A549 (cell line): Measurements from ENCODE around the gene GPT2. TPM values are rescaled to one million over a fixed set of nuclear protein-coding genes. Genes with fewer than 3 reads are reported as not detected.

ENCODE experiments used
- ATAC-seq, 2 experiments: fragments of 200-7000 bp in 1 of 2; fragments of >200 bp in 1 of 2; cut with Nextera tagmentation in 1 of 2; cut with Tn5 transposase in 1 of 2; 3 replicates each; pipeline versions ENCODE4 v1.8.0 to v1.9.1; 2018 to 2020; ENCODE audit warnings: mild to moderate bottlenecking in 1 of 2, moderate library complexity in 1 of 2
- CTCF ChIA-PET: fragments of 300-600 bp; sonication (Branson Sonifier 250); formaldehyde crosslinking; extraction: SDS; loops from one replicate; lab custom pipeline; 2021; ENCODE audit warnings: antibody characterized with exemption, inconsistent platforms; lab: Yijun Ruan, JAX
- POLR2A ChIA-PET: fragments of 350-600 bp; formaldehyde crosslinking; extraction: SDS; loops from one replicate; lab custom pipeline; 2021; ENCODE audit warnings: antibody characterized with exemption, inconsistent platforms; lab: Yijun Ruan, JAX
- DNase-seq, 2 experiments: peaks; one replicate each; pipeline versions ENCODE4 v3.0.0 to v3.0.0-alpha.2; 2011 to 2016; ENCODE audit warnings: low read depth in 1 of 2, low spot score in 1 of 2
- FAIRE-seq: peaks from 2 replicates; lab custom pipeline; 2011; peaks lifted over from hg19 to GRCh38; lab: Jason Lieb, UNC
- H3K27ac ChIP-seq, 2 experiments: fragments of >200 bp; sonication (Bioruptor Twin); formaldehyde crosslinking; 3 replicates each; pipeline ENCODE4 v1.5.1; 2016 to 2017
- H3K4me1 ChIP-seq: fragments of >200 bp; sonication (Bioruptor Twin); formaldehyde crosslinking; 3 replicates; pipeline ENCODE4 v1.6.1; 2016
- H3K4me2 ChIP-seq: fragments of >200 bp; sonication (Bioruptor Twin); formaldehyde crosslinking; 3 replicates; pipeline ENCODE4 v1.6.1; 2016
- H3K4me3 ChIP-seq: fragments of >200 bp; sonication (Bioruptor Twin); formaldehyde crosslinking; 3 replicates; pipeline ENCODE4 v1.5.1; 2016
- H3K9me3 ChIP-seq: fragments of >200 bp; sonication (Bioruptor Twin); formaldehyde crosslinking; 3 replicates; pipeline ENCODE4 v1.6.1; 2016
- CBX8 ChIP-seq: fragments of 200-600 bp; sonication (generic); IDR thresholded peaks from 2 replicates; pipeline ENCODE4 v1.6.1; 2016
- CEBPB ChIP-seq, 2 experiments: fragments of >200 bp in 1 of 2; sonication (Bioruptor Twin) in 1 of 2; formaldehyde crosslinking in 1 of 2; IDR thresholded peaks; 2 replicates each; pipeline ENCODE4 v1.6.1; 2012 to 2016
- CHD2 ChIP-seq: fragments of 150-350 bp; IDR thresholded peaks from 2 replicates; pipeline ENCODE4 v1.6.1; 2014; ENCODE audit warnings: low read length; ENCODE audit not compliant: partially characterized antibody
- CHD4 ChIP-seq: fragments of 200-600 bp; sonication (generic); IDR thresholded peaks from 2 replicates; pipeline ENCODE4 v1.6.1; 2016; ENCODE audit warnings: antibody characterized with exemption, mild to moderate bottlenecking, borderline replicate concordance
- EHF ChIP-seq: fragments of 250-450 bp; sonication (Bioruptor Pico); IDR thresholded peaks from 2 replicates; pipeline ENCODE4 v1.5.0; 2020; ENCODE audit warnings: mild to moderate bottlenecking
- ELK1 ChIP-seq: fragments of 150-350 bp; IDR thresholded peaks from 2 replicates; pipeline ENCODE4 v1.6.1; 2014; ENCODE audit warnings: low read depth, mild to moderate bottlenecking, low read length
- ESRRA ChIP-seq: fragments of 150-350 bp; IDR thresholded peaks from 2 replicates; pipeline ENCODE4 v1.6.1; 2014; ENCODE audit warnings: mild to moderate bottlenecking, low read length, borderline replicate concordance
- FOSL2 ChIP-seq, 2 experiments: fragments of 450-650 bp in 1 of 2; fragments of >200 bp in 1 of 2; sonication (Bioruptor Twin) in 1 of 2; formaldehyde crosslinking; IDR thresholded peaks; 2 replicates each; pipeline versions ENCODE4 v1.5.0 to v1.6.1; 2016 to 2020; ENCODE audit warnings: mild to moderate bottlenecking in 1 of 2, moderate library complexity in 1 of 2
- GATA3 ChIP-seq: IDR thresholded peaks from 2 replicates; pipeline ENCODE4 v1.6.1; 2012; ENCODE audit warnings: borderline replicate concordance
- HES2 ChIP-seq: fragments of >200 bp; sonication (Bioruptor Twin); formaldehyde crosslinking; IDR thresholded peaks from 2 replicates; pipeline ENCODE4 v1.6.1; 2016
- HEYL ChIP-seq: fragments of 250-450 bp; sonication (Bioruptor Pico); IDR thresholded peaks from 2 replicates; pipeline ENCODE4 v1.8.0; 2021; ENCODE audit warnings: mild to moderate bottlenecking, moderate library complexity
- HMGXB4 ChIP-seq: fragments of 250-450 bp; sonication (Bioruptor Pico); IDR thresholded peaks from 2 replicates; pipeline ENCODE4 v1.5.0; 2021; ENCODE audit warnings: mild to moderate bottlenecking, moderate library complexity, borderline replicate concordance
- HOXB5 ChIP-seq: fragments of 250-450 bp; sonication (Bioruptor Pico); IDR thresholded peaks from 2 replicates; pipeline ENCODE4 v1.5.0; 2020; ENCODE audit warnings: mild to moderate bottlenecking, moderate library complexity
- JUNB ChIP-seq: fragments of >200 bp; sonication (Bioruptor Twin); formaldehyde crosslinking; IDR thresholded peaks from 2 replicates; pipeline ENCODE4 v1.6.1; 2016
- KDM1A ChIP-seq: fragments of 200-600 bp; sonication (generic); IDR thresholded peaks from 2 replicates; pipeline ENCODE4 v1.6.1; 2016; ENCODE audit warnings: low read depth, mild to moderate bottlenecking
- MAFK ChIP-seq: fragments of 450-650 bp; IDR thresholded peaks from 2 replicates; pipeline ENCODE4 v1.6.1; 2014; ENCODE audit not compliant: partially characterized antibody
- MAX ChIP-seq: IDR thresholded peaks from 2 replicates; pipeline ENCODE4 v1.6.1; 2012
- MAZ ChIP-seq: fragments of 150-350 bp; IDR thresholded peaks from 2 replicates; pipeline ENCODE4 v1.6.1; 2014; ENCODE audit warnings: antibody characterized with exemption, low read depth, low read length, borderline replicate concordance
- NFE2L2 ChIP-seq: fragments of 150-350 bp; conservative IDR thresholded peaks from 2 replicates; pipeline ENCODE4 v1.6.1; 2014; ENCODE audit warnings: low read length
- NR3C1 ChIP-seq: fragments of >200 bp; sonication (Bioruptor Twin); formaldehyde crosslinking; IDR thresholded peaks from 3 replicates; pipeline ENCODE4 v1.6.1; 2017
- POLR2AphosphoS2 ChIP-seq: conservative IDR thresholded peaks from 2 replicates; pipeline ENCODE4 v1.6.1; 2012; ENCODE audit warnings: low read length, improper control_type of control experiment, inconsistent platforms
- RCOR1 ChIP-seq: fragments of 150-350 bp; IDR thresholded peaks from 2 replicates; pipeline ENCODE4 v1.6.1; 2014; ENCODE audit warnings: antibody characterized with exemption, low read length, low read depth
- REST ChIP-seq: fragments of 200-600 bp; sonication (generic); IDR thresholded peaks from 2 replicates; pipeline ENCODE4 v1.6.1; 2016; ENCODE audit warnings: antibody characterized with exemption, mild to moderate bottlenecking, moderate library complexity
- RFX5 ChIP-seq: fragments of 450-650 bp; IDR thresholded peaks from 2 replicates; pipeline ENCODE4 v1.7.1; 2014; ENCODE audit warnings: antibody characterized with exemption, mild to moderate bottlenecking, moderate library complexity
- SMC3 ChIP-seq: fragments of >200 bp; sonication (Bioruptor Twin); formaldehyde crosslinking; IDR thresholded peaks from 3 replicates; pipeline ENCODE4 v1.6.1; 2018; ENCODE audit warnings: inconsistent platforms
- SREBF2 ChIP-seq: fragments of 450-650 bp; IDR thresholded peaks from 2 replicates; pipeline ENCODE4 v1.6.1; 2014; ENCODE audit warnings: mild to moderate bottlenecking, moderate library complexity
- USF2 ChIP-seq: fragments of 450-650 bp; IDR thresholded peaks from 2 replicates; pipeline ENCODE4 v1.6.1; 2014; ENCODE audit warnings: antibody characterized with exemption
- ZSCAN20 ChIP-seq: fragments of 250-450 bp; sonication (Bioruptor Pico); IDR thresholded peaks from 2 replicates; pipeline ENCODE4 v1.8.0; 2022; ENCODE audit warnings: mild to moderate bottlenecking, moderate library complexity
- WGBS: methylation state at CpG from one replicate; pipeline ENCODE4 v1.1.6; 2017; ENCODE audit errors: missing lambda C conversion rate; 5-methylcytosine and 5-hydroxymethylcytosine counted together
- polyA plus RNA-seq, 4 experiments: library from polyadenylated mRNA; depleted of rRNA in 3 of 4; stranded (reverse); fragments of >200 nt; fragmentation: RNase III in 1 of 4; extraction: RNeasy Plus Mini Kit Qiagen cat#74134 plus additional on column Dnase treatment in 1 of 4; gene quantifications; 2 replicates in 3 of 4; 3 replicates in 1 of 4; pipeline ENCODE4 v1.2.3, GENCODE V29; 2011 to 2017

GPT2 gene
- polyA plus RNA-seq, 2 of the 4 experiments (the other 2 are of a cell fraction), result 8.9 to 15.3 TPM

GRCh38 chr16:46920402-46921068 is 36.4 kb downstream of the GPT2 start:
- FAIRE-seq (no peak), DNase-seq (no peak), ATAC-seq (no peak)
- ChIA-PET CTCF (interaction anchor here (1.2 to 6.8 kb wide), 7 partner anchors 8 to 69 kb away, joined by 3 to 73 read pairs (median 13); partner anchors contain the start of gene GPT2), POLR2A (no interaction called here)
- H3K4me1 ChIP-seq, result no peaks in the 10 kb centered on the region
- WGBS, result 72% methylated on average over 9 of the region's 9 CpGs
- no peaks in the 10 kb centered on the region for H3K9me3 ChIP-seq
- H3K4me3 ChIP-seq, result no peak overlapping the region
- no peak overlapping the region for H3K27ac ChIP-seq
- H3K4me2 ChIP-seq, result no peak overlapping the region
- TF ChIP-seq MAX, result no peak
- TF ChIP-seq CHD2, result no peak
- TF ChIP-seq RCOR1, result no peak
- TF ChIP-seq ESRRA, result no peak
- no peak for TF ChIP-seq HEYL (CRISPR knock-in tag)
- no peak for TF ChIP-seq CBX8
- TF ChIP-seq EHF (CRISPR knock-in tag), result no peak
- no peak for TF ChIP-seq CEBPB (IDR thresholded peaks at IDR 0.05)
- no peak for TF ChIP-seq HMGXB4
- no peak for TF ChIP-seq NFE2L2
- no peak for TF ChIP-seq JUNB
- TF ChIP-seq CHD4, result no peak
- no peak for TF ChIP-seq HOXB5 (CRISPR knock-in tag)
- TF ChIP-seq POLR2AphosphoS2, result no peak
- no peak for TF ChIP-seq KDM1A
- TF ChIP-seq MAZ, result no peak
- no peak for TF ChIP-seq GATA3
- TF ChIP-seq ELK1, result no peak
- no peak for TF ChIP-seq ZSCAN20 (CRISPR knock-in tag)

GRCh38 chr16:46922239-46922638 is 38.1 kb downstream of the GPT2 start:
- ChIA-PET CTCF (interaction anchor here (0.8 to 6.8 kb wide), 3 partner anchors 6 to 68 kb away, joined by 3 to 73 read pairs (median 38); no protein-coding TSS in a partner anchor), POLR2A (no interaction called here)
- Histone ChIP-seq H3K4me2 (no peak overlapping the region), H3K4me3 (no peak overlapping the region), H3K9me3 (no peaks in the 10 kb centered on the region), H3K27ac (no peak overlapping the region), H3K4me1 (no peaks in the 10 kb centered on the region)
- no peak for DNase-seq
- no peak for ATAC-seq
- 88% methylated on average over 6 of the region's 10 CpGs for WGBS
- no peak for FAIRE-seq
- TF ChIP-seq NR3C1 (no peak), CHD4 (no peak), REST (no peak), GATA3 (no peak), NFE2L2 (no peak), MAZ (no peak), SREBF2 (no peak), RFX5 (no peak), SMC3 (no peak), MAX (no peak), CHD2 (no peak), FOSL2 (IDR thresholded peaks at IDR 0.05) (no peak), FOSL2 (CRISPR knock-in tag; IDR thresholded peaks at IDR 0.05) (no peak), POLR2AphosphoS2 (no peak), MAFK (no peak), HES2 (no peak), USF2 (no peak)
